HG02798 (cell line): Measurements from ENCODE around the gene ZNF484.
"Not testable (repeated sequence)": the region's sequence is repeated elsewhere in the genome, so short reads cannot be mapped to it uniquely, and the experiment has no call there.

Source experiments
- ATAC-seq: cut with Tn5 transposase; IDR thresholded peaks from one replicate; pipeline ENCODE4 v1.9.1; 2021; ENCODE audit warnings: mild to moderate bottlenecking; ENCODE audit not compliant: unreplicated experiment, poor library complexity

Gene ZNF484

DNA sequence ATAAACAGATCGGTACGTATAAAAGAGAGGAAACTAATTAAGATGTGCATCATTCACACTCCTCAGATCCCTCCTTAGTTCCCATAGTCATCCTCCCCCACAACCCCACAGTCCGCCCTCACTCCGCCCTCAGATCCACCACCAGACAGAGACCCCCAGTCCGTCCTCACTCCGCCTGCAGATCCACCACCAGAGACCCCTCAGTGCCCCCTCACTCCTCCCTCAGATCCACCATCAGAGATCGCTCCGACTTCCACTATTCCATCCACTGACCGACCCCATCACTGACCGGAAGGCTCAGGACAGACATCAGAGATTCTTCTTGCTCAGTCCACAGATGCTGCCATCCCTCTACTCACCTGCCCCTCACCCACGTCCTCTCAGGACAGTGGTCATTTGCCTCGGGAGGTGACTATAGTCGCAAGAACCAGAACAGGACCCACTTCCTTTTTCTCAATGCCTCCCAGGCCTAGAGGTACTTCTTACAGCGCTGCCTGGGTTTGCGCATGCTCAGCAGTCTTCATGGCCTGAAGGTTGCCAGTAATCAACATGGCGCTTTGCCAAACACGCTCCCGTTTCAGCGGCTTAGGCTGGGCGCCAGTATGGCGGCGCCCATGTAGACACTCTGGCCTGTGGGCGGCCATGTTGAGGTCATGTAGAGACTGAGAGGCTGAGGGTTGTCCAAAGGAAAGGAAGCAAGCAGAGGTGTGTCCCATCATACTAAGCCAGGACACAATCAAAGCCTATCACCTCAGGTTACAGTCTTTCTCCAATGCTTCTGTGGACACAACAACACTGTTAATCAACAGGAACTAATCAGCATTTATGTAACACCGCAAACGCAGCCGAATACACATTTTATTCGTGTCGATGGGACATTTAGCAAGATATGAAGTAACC is at the start of gene ZNF484:
Gene ZNF484 (minus strand): TSS at position 508 of the 900 bp plus-strand sequence. CDS start 3,009 bp downstream, outside the sequence.
- peak; percentile 99 for ATAC-seq

DNA sequence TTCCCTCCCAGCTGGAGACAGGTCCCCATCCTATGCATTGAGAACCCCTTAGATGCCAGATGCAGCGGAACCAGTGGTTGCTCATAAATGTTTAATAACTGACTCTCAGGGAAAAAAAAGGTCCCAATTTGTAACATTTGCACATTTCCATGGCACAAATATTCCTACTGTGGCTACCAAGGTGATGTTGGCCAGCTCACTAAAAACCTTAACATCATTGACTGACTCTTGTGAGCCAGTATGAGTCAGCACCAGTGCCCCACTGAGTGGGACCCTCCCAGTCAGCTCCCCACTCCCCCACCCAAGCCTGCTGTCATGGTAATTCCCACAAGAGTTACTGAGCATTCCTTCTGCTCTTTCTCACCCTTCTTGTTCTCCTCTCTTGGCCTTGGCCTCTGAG is 42.6 kb upstream of the ZNF484 start:
- no peak for ATAC-seq

DNA sequence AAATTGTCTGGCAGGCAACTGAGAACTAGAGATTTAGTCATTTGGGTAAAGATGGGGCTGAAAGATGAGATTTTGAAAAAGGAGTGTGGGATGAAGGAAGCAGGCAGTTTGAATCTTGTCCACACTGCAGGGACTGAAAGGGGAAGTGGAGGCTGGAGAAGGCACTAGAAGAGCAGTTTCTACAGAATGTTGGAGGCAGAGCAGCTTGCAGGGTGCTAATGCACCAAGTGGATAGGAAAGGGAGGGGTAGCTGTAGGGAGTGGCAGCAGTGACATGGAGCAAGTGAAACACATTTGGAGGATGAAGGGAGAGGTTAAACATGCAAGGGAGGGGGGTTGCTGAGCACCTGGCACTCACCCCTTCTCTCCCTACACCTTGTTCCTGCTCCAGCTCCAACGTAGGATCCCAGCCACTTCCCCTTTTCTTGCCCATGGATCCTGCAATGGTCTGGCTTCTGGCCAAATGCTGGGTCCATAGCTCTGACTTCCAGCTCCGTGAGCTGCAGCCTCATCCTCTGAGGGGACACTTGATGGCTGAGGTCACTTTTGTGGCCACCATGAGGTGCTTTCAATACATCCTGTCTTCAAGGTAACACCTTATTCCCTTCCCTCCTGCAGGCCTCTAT is 39.5 kb upstream of the ZNF484 start:
- ATAC-seq: no peak

GRCh38 chr9:92911511-92912475 is 34.0 kb upstream of the ZNF484 start:
- no peak for ATAC-seq

DNA sequence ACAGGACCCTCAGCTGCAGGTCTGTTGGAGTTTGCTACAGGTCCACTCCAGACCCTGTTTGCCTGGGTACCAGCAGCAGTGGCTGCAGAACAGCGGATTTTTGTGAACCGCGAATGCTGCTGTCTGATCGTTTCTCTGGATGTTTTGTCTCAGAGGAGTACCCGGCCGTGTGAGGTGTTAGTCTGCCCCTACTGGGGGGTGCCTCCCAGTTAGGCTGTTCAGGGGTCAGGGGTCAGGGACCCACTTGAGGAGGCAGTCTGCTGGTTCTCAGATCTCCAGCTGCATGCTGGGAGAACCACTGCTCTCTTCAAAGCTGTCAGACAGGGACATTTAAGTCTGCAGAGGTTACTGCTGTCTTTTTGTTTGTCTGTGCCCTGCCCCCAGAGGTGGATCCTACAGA is 27.3 kb upstream of the ZNF484 start:
- ATAC-seq: not testable (repeated sequence)

- no peak for ATAC-seq
Observed at GRCh38 chr9:92897323-92897722, 19.5 kb upstream of the ZNF484 start.

DNA sequence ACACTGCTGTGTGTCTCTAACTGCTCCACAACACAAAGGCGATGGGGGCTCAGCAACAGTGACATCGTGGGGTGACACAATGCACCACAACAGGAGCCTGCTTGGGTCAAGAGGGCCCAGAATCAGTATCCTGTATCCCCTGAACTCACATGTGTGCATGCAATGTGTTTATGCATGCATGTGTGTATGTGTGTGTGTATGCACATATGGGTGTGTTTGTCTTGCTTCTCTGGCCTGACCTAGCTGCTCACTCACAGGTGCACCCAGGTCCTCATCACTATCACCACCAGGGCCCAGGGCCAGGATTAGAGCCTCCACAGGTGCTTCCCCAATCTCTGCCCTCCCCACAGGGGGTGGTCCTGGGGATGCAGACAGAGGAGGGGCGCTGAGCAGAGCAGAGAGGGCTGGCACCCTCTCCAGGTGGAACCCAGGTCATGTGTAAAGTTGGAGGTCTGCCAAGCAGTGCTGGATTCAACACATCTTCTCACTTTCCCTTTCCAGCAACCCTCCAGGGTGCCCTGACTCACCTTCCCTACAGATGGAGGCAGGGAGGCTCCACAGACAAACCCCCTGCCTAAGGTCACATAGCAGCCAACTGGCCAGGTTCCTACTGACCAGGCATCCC is 18.1 kb upstream of the ZNF484 start:
- ATAC-seq: no peak

DNA sequence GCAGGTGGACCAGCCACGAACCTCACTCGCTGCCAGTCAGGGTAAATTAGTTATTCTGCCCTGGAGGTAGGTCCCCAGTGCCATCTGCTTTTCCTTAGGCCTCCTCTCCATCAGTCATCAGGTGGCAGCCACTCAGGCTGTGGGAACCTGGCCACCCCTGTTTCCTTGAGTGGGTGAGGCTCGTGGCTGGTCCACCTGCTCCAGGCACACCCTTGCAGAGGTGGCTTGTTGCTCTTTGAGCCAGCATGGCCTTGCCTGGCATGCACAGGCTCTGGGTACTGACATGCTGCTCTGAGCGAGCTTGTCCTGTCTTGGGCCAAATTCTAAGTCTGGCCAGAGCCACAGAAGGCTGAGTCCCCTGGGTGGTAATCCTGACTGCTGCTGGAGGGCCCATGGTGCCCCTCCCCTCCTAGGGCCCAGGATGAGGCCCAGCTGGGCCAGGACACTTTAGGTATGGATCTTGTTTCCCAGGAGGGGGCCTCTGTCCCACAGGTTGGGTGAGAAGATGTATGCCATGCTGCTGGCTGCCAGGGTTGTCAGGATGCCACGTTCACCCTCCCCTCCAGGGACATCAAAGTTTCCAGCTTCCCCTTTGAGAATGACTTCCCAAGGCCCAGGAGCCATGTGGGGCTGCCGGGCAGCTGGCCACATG is 17.0 kb upstream of the ZNF484 start:
- no peak for ATAC-seq

GRCh38 chr9:92893916-92894610 is 16.2 kb upstream of the ZNF484 start:
- ATAC-seq: not testable (repeated sequence)

DNA sequence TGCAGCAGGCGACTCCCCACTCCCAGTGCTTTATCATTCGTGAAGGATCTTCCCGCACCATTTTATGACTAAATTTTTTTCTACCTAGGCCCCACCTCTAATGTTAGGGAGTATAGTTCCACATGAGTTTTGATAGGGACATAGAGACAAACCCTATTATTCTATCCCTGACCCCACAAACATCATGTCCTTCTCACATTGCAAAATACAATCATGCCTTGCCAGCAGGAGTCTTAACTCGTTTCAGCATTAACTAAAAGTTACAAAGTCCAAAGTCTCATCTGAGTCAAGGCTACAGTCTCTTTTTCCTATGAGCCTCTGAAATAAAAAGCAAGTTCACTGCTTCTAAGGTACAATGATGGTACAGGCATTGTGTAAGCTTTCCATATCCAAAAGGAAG is 14.4 kb upstream of the ZNF484 start:
- not testable (repeated sequence) for ATAC-seq

DNA sequence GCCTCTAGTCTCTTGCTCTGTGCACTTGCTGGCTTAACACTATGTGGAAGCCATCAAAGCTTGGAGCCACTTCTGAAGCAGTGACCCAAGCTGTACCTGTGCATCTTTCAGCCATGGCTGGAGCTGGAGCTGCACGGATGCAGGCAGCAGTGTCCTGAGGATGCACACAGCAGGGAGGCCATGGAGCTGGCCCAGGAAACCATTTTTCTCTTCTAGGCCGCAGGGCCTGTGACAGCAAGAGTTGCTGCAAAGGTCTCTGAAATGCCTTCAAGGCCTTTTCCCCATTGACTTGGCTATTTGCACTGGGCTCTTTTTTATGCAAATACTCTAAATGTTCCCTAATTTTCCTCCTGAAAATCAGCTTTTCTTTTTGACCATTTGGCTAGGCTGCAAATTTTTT is 12.9 kb upstream of the ZNF484 start:
- ATAC-seq: no peak

DNA sequence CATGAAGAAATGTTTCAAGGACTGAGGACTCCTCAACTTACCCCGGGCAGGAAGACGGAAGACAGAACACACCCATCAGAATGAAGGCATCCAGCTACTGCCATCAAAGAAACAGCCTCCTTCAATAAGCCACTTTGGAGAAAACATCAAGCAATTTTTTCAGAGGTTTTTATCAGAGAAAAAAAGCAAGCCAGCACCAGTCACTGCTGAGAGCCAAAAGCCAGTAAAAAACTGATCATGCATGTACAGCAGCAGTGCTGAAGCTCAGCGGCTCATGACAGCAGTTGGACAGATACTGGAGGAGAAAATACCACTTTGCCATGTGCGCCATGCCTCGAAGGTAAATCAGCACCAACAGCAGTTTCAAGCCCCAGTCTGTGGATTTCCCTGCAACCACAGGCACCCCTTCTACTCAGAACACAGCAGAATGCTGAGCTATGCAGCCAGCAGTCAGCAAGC is 10.1 kb upstream of the ZNF484 start:
- no peak for ATAC-seq

DNA sequence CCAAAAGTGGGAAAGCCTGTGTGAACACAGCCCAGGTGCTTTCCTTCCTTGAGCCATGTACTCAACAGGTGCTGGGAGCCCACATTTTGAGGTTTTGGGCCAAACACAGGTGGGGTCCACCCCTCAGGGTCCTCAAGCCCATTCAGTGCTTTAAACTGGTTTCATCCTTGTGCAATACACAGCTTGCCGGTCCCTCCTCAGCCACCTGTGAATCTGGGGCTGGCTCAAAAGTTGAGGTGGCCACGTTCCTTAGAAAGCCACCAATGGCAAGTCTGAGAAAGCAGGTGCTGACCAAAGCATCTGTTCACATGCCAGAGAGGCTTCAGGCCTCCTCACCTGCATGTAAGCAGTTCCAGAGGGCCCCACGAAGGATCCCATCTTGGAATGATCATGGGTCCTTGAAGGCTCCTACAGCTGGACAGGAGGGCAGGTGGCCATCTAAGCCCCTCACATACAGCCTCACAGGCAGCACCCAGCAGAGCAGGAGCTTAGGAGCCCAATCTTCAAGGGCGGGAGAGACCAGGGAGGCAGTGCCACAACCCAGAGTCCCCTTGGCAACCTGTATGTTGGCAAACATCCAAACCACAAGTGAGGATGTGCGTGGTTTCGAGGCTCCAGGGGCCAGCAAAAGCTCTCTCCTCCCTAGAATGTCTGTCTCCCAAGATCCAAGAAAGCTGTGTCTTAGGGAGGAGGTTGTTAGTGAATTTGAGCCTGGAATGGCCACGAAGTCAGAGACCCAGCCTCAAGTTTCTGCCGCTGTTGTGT is 9.2 kb upstream of the ZNF484 start:
- ATAC-seq: not testable (repeated sequence)

DNA sequence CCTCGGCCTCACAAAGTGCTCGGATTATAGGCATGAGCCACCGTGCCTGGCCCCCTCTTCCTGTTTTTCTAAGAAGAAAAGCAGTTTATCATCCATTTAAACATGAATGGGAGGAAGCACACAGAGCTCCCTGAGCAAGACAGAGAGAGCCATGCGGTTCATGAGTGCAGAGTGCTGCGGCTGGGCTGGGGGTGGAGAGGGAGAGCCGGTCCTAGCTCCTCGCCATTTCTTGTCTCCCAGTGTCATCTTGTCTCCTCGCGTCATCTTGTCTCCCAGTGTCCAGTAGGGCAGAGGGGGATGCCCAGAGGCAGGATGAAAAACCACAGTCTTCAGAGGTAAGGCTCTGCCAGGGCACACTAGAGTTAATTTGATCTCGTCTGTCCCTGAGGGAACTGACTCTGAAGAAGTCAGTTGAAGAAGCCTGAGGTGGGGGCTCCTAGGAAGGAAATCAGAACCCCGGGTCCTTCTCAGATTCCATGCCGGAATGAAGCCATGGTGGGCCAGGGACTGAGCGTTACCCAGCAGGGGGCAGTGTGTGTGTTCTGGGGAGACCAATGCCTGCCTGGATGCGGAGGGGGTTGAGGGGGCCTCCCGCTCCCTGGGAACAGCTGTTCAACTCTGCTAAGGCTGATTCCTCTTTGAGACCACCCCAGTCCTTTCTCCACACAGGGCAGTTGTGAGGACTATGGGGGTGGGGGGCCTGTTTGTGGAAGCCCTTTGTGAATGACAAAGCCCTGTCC is 6.0 kb upstream of the ZNF484 start:
- not testable (repeated sequence) for ATAC-seq

GRCh38 chr9:92882276-92882675 is 4.4 kb upstream of the ZNF484 start:
- no peak for ATAC-seq

DNA sequence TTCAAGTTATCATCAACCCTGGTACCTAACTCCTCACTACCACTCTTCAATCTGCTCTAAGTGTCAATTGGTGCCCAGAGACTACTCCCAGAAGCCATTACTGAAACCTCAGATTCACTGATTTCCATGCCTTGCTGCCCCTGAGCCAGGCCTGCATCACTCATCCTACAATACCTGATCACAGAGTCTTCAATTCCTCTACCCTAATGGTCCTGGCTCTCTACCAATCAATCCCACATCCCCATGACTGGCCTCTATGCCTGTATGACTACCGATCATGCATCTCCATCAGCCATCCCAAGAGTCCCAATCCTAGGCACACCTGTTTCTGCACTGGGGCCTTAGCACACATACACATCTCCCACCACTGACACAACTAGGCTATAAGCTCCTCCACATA is 2.5 kb downstream of the ZNF484 start:
- no peak for ATAC-seq

- no peak for ATAC-seq
Observed at GRCh38 chr9:92870289-92870688, 7.5 kb downstream of the ZNF484 start.
